Neural cell (in vitro differentiated cells): ENCODE measurements around the gene MFSD8.
"Not testable (repeated sequence)": the region's sequence is repeated elsewhere in the genome, so short reads cannot be mapped to it uniquely, and the experiment has no call there.

Experiments used
- CTCF ChIP-seq: fragments of 450-650 bp; IDR thresholded peaks from 2 replicates; pipeline ENCODE4 v1.5.1; 2014; ENCODE audit warnings: antibody characterized with exemption, mild to moderate bottlenecking, moderate library complexity; ENCODE audit not compliant: poor library complexity, severe bottlenecking
- EP300 ChIP-seq: fragments of 450-650 bp; conservative IDR thresholded peaks from 2 replicates; pipeline ENCODE4 v1.6.1; 2014; ENCODE audit warnings: antibody characterized with exemption, mild to moderate bottlenecking, moderate library complexity; ENCODE audit not compliant: poor library complexity, severe bottlenecking
- EZH2 ChIP-seq: fragments of 200-600, 300-800 bp; shearing (Covaris generic), sonication (generic); IDR thresholded peaks from 2 replicates; pipeline ENCODE4 v1.6.1; 2014; ENCODE audit warnings: antibody characterized with exemption, low read length, borderline replicate concordance, mild to moderate bottlenecking; ENCODE audit not compliant: insufficient read depth, poor library complexity, severe bottlenecking
- MXI1 ChIP-seq: fragments of 450-650 bp; conservative IDR thresholded peaks from 2 replicates; pipeline ENCODE4 v1.6.1; 2014; ENCODE audit warnings: antibody characterized with exemption, mild to moderate bottlenecking; ENCODE audit not compliant: poor library complexity, severe bottlenecking
- POLR2AphosphoS5 ChIP-seq: IDR thresholded peaks from 2 replicates; pipeline ENCODE4 v1.6.1; 2012
- REST ChIP-seq: IDR thresholded peaks from 2 replicates; pipeline ENCODE4 v1.6.1; 2012; ENCODE audit warnings: borderline replicate concordance
- SMC3 ChIP-seq: fragments of 450-650 bp; conservative IDR thresholded peaks from 2 replicates; pipeline ENCODE4 v1.6.1; 2014; ENCODE audit warnings: antibody characterized with exemption, mild to moderate bottlenecking, moderate library complexity; ENCODE audit not compliant: poor library complexity
- TAF1 ChIP-seq: IDR thresholded peaks from 2 replicates; pipeline ENCODE4 v1.6.1; 2012; ENCODE audit warnings: low read depth

- not testable (repeated sequence) for TF ChIP-seq CTCF, TAF1, EZH2, REST, POLR2AphosphoS5, EP300, SMC3, MXI1
These were observed 1.2 kb downstream of the MFSD8 start for GRCh38 chr4:127963633-127964398.
